Kasumi-1 (cell line): ENCODE data around the gene TANGO2.

Source experiments
- DNase-seq, 2 experiments: peaks; one replicate each; lab custom pipeline; 2025; lab: John Stamatoyannopoulos, UW

TANGO2 gene

DNA sequence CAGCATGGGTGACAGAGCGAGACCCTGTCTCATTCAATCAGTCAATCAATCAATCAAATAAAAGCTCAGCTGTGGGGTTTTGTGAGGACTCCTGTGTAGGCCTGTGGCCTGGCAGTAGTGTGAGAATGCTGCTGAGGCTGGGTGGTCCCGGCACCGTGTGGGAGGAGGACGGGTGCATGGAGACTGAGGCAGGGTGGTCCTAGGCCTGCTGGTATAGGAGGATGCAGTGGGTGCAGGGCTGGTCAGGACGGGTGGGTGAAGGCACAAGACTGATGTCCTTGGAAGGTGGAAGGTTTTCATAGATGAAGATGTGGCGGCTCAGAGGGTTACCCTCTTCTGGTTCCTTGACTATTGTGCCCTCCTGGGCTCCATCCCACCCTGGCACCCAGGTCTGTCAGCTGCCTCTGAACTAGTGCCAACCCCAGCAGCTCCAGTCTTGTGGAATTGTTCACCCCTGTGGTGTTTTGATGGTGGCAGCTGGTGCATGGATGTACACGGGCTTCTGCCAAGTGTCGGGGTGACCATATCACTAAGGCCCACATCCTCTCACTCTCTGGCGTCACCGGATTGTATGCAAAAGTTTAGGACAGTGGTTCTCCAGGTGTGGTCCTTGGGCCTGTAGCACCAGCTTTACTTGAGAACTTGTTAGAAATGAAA is 23.7 kb downstream of the TANGO2 start:
- no peak for DNase-seq

DNA sequence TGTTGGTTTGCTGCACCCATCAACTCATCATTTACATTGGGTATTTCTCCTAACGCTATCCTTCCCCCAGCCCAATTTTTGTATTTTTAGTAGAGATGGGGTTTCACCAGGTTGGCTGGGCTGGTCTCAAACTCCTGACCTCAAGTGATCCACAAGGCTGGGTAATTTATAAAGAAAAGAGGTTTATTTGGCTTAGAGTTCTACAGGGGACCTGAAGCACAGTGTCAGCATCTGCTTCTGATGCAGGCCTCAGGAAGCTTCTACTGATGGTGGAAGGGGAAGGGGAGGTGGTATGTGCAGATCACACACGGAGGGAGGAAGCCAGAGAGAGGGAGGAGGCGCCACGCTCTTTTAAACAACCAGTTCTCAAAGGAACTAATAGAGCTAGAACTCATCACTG is 25.8 kb downstream of the TANGO2 start:
- DNase-seq, result no peak

DNA sequence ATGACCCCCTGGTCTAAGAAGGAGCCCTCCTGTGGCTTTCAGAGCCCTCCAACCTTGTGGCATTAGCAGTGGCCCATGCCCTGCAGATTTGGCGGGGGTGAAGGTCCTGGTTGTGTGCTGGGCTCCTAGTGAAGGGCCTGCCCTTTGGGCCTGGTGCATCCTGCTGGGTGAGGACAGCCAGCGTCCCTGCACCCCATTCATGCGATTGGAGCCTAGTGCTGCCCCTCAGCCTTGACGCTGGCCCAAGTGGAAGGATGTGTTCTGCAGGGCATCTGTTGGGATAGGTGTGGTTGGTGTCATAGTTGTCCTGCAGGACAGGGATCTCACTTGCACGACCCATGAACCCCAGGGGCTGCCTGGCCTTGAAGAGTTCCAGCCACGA is 31.0 kb downstream of the TANGO2 start:
- no peak for DNase-seq

DNA sequence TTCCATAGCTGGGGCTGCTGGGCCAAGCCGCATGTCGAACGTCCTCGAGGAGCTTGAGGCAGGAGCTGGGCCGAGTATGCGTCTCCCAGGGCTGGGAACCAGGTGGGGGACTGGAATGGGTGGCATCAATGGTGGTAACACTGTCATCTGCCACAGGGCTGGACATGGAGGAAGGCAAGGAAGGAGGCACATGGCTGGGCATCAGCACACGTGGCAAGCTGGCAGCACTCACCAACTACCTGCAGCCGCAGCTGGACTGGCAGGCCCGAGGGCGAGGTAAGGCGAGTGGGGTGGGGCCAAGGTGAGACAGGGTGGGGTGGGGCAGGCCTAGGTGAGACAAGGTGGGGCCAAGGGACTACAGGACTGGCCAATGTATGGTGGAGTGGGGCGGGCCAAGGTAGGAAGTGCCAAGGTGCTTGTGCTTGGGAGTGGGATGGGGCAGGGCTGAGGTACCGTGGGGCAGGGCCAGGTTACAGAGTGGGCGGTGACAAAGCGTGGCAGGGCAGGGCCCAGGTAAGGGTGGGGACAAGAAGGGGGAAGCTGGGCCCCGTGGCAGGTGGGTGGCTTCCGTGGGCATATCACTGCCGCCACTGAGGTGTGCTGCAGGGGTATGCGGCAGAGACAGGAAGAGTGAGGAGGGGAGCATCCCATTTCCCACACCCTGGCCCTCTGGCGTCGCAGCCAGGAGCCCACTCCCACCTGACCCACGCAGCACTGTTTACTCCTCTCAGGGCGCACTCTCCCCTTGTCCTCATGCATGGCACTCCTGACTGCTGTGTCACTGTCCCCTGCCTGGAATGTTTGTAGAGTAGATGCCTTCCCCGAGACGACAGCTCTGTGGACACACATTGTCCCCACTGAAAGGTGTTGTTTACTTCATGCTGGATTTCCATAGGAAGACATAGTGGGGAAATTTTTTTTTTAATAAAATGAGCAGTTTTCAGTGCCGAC is 31.7 kb downstream of the TANGO2 start:
- DNase-seq, result no peak

DNA sequence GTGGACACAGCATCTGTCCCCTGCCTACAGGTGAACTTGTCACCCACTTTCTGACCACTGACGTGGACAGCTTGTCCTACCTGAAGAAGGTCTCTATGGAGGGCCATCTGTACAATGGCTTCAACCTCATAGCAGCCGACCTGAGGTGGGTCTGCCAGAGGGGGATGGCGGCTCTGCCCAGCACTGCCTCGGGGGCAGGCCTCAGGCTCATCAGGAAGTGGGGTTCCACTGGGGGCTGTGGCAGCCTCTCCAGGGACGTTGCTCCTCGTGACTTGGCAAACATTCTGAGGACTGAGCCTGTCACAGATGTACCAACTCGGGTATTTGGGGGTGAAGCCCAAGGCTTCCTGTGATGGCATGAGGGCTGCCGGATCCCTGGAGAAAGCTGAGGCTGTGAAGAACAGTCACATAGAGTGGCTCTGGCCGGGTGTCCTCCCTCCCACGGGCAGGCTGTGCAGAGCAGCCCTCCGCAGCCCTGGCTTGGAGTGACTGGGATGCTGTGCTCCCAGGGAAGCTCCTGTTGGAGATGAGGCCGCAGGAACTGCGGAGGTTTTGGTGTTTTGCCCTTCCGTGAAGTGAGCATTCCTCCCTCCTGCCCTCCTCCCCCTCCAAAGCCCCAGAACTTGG is 32.6 kb downstream of the TANGO2 start:
- no peak for DNase-seq

DNA sequence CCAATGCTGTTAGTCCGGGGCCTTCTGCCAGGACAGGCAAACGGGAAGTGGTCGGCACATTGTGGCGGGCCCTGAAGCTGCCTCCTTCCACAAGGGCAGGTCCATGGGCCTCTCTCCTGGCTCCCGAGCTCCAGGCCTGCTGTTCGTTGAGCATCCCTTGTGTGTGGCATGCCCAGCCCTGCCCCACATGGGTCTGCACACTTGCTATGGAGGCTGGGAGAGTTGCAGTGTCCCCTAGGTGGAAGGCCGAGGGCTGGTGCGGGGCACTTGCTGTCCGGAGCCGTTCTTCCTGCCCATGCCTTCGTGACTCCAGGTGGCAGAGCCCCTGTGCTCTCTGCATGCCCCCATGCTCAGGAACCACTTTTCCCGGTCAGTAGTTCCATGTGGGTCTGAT is 33.1 kb downstream of the TANGO2 start:
- no peak for DNase-seq

DNA sequence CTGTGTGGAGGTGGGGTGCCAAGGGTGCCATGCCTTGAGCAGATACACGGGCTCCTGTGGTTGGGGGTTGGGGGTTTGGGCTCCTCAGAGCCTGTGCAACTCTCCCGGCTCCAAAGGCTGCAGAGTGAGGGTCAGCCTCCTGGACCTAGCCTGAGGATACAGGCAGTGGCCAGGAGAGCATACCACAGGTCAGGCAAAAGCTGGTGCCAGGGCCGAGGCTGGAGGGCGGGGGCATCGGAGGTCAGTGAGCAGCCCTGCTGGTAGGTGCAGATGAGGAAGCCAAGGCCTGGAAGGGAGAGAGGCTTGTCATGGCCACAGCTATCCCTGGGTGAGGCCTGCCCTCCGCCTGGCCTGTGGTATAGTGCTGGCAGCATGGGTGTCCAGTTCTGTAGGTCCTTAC is 33.6 kb downstream of the TANGO2 start:
- no peak for DNase-seq

DNA sequence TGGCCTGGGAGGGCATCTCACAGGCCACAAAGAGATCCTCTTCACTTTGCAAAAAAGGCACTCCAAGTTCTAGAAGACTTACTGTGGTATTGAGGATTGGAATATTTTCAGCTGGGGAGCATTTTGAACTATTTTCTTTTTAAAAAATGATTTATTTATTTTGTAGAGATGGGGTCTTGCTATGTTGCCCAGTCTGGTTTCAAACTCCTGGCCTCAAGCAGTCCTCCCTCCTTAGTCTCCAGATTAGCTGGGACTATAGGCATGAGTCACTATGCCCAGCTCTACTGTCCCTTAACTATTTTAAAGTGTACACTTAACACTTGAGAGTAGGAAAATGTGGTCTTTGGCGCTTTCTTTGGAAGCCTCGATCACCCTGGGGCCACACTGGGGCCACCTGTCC is 34.2 kb downstream of the TANGO2 start:
- no peak for DNase-seq

DNA sequence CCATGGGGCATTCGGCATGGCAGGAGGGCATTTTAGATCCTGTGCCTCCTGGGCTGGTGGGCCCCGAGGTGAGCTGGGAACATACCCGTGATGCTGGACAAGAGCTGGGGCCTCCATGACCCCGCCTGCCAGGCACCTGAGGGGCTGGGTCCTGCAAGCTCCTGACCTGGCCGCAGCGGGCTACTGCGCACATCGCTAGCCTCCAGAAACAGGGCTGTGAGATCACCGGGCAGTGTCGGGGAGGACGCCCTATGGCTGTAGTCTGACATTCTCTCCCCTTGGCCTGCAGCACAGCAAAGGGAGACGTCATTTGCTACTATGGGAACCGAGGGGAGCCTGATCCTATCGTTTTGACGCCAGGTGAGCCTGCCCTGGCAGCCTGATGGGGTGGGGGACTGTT is 34.7 kb downstream of the TANGO2 start:
- no peak for DNase-seq

DNA sequence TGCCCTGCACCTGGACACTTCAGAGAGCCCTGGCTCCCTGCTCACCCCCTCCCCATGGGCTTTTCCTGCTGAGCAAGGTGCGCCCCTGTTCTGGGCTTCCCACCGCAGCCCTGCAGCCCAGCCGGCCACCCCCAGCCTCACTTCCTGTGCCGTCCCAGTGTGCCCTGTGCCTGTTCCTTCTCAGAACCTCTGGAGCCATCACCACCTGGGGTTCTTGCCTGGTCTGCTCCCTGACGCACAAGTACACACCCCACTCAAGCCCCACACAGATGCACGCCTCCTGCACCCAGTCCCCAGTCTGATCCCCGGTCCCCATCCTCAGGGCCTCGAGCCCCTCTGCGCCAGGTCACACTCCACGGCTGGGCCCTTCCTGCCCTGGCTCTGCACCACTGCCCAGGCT is 35.3 kb downstream of the TANGO2 start:
- no peak for DNase-seq

DNA sequence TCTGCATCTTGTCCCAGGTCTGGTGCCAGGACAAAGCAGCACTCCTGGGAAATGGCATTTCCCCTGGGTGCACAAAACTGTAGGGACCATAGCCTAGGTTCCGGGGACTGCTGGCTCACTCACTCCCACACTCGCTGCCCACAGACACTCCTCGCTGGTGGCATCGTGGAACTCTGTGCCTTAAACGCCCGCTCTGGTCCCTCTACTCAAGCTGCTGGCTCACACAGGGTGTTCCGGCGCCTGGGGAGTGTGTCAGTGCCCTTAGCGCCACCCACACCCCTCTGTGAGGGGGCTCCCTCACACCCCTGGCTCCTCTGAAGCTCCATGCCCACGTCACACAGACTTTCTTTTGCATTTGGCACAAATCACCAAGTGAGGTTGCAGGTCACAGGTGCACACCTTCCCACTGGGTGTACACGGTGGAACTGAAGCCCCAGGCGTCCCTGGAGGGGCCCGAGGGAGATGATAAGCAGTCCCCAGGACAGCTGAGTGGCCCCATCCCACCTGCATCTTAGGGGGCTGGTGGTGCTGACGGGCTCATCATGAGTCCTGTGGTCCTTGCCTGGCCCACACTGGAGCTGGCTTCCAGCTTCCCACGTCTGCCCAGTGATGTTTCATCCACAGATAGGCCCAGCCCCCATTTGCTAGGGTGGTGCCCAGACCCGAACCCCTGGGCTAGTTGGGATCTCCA is 35.9 kb downstream of the TANGO2 start:
- no peak for DNase-seq

DNA sequence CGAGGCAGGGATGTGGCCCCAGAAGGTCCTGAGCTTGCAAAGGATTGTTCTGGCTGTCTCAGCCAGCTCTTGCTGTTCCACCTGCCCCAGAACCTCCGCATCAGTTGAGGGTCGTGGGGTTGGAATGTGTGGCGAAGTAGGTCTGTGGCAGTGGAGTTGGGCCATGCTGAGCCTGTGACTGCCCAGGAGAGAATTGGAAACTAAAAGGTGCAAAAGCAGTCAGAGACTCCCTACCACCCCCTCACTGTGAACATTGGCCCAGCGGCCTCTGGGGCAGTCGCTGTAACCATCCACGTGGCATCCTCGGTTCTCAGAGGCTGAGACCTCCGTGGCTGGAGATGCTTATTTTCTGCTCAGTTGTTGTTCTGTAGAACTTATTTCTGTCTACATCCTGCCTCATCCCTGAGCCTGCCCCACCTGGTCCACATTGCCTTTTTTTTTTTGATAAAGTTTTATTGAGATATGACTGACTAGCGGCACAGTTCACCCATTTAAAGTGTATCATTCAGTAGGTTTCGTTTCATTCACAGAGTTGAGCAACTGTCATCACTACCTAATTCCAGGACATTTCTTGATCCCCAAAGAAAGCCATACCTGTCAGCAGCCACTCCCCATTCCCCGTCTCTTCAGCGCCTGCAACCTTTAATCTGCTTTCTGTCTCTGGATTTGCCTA is 36.8 kb downstream of the TANGO2 start:
- DNase-seq, result no peak

DNA sequence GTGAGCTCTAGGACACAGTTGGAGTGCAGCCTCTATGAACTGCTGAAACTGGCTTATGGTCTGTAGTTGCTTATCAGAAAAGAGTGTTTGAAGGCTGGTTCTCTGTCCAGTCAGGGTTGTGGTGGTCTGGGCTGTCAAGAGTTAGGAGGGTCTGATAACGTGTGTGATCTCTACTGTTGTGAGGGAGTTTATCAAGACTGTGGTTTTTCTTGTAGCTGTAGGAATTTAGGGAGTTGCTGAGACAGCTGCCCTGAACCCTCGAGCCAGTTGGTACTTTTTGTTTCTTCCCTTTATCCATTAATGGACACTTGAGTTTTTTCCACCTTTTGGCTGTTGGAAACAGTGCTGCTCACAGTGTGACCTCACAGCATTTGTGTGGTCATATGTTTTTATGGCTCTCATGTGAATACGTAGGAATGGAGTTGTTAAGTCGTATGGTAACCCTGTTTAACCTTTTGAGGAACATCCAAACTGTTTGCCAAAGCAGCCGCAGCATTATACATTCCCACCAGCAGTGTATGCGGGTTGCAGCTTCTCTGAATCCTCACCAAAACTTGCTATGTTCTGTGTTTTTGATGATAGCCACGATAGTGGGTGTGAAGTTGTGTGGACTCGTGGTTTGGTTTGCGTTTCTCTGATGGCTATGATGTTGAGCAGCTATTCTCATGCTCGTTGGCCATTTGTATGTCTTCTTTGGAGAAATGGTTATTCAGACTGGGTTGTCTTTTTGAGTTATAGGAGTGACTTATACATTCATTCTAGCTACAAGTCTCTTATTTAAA is 38.3 kb downstream of the TANGO2 start:
- no peak for DNase-seq

DNA sequence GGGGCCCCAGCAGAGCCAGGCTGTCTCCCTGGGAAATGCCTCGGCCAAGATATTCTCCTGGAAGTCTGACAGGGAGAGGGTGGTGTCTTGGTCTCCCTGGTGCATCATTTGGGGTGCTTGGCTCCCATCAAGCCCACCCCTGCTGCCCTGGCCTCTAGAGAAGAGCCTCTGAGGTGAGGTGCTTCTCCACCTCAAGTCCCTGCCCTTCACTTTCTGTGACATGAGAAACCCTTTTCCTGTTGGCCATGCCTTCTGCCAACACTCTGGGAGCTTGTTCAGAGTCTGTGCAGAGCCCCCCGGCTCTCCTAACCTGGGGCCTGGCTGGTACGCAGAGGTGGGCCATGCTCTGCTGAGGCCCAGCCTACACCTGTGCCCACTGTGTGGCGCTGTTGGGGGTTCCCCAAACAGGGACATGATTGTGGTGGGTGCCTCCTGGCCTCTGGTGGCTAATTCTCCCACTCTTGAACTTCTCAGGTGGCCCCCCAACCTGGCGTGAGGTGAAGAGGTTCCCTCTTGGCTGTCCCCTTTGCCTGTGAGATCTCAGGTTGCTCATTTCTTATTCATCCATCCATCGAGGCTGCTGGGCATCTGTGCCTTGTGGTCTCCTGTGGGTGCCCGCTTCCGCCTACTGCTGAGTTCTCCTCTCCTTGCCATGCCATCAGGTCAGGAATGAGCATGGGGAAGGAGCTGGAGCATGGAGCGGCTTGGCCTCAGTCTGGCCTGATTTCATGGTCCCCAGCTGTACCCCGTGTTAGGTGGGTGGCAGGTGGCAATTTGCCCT is 40.0 kb downstream of the TANGO2 start:
- no peak for DNase-seq

DNA sequence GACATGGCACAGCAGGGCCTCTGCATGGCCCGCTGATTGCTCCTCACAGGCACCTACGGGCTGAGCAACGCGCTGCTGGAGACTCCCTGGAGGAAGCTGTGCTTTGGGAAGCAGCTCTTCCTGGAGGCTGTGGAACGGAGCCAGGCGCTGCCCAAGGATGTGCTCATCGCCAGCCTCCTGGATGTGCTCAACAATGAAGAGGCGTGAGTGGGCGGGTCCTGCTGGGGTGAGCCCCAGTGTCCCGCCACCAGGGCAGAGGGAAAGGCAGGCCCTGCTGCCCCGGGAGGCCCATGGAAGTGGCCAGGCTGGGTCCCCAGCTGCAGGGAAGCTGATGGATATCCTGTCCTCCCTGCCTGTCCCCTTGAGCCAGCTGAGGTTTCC is 40.6 kb downstream of the TANGO2 start:
- no peak for DNase-seq

DNA sequence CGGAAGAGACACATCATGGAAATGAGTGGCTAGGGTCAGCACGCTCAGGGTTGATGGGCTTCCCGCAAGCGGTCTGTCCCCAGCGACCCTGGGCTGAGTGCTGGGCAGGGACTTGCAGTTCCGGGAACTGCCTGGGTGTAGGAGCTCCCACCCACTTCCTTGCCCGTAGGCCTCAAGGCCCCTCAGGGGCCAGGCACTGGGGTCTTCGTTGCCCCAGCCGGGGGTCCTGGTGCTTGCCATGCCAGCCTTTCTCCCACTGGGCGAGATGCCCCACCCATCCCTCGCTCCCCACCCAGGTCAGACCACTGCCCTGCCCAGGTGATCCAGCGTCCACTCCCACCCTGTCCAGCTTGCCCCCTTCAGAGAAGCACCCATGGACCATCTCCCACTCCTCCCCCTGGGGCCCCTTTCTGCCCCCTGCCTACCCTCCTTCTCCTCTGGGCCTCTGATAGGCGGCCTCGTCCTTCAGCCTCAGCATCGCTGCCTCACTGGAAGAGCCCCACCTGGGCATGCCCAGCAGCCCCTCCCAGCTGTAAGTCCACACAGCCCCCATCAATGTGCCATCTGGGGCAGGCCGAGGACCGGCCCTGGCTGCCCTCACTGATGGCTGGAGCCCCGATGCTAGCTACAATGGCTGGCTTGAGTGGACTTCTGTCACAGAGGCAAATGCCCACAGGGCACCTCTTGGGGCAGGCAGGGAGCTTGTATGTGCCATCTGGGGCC is 41.3 kb downstream of the TANGO2 start:
- no peak for DNase-seq

DNA sequence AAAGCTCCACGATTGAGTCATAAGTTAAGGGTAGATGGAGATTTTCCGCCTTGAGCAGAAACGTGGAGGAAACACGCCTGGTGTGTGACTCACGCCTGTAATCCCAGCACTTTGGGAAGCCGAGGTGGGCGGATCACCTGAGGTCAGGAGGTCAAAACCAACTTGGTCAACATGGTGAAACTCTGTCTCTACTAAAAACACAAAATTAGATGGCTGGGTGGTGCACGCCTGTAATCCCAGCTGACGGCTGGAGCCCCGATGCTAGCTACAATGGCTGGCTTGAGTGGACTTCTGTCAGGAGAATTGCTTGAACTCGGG is 41.8 kb downstream of the TANGO2 start:
- DNase-seq, result no peak

DNA sequence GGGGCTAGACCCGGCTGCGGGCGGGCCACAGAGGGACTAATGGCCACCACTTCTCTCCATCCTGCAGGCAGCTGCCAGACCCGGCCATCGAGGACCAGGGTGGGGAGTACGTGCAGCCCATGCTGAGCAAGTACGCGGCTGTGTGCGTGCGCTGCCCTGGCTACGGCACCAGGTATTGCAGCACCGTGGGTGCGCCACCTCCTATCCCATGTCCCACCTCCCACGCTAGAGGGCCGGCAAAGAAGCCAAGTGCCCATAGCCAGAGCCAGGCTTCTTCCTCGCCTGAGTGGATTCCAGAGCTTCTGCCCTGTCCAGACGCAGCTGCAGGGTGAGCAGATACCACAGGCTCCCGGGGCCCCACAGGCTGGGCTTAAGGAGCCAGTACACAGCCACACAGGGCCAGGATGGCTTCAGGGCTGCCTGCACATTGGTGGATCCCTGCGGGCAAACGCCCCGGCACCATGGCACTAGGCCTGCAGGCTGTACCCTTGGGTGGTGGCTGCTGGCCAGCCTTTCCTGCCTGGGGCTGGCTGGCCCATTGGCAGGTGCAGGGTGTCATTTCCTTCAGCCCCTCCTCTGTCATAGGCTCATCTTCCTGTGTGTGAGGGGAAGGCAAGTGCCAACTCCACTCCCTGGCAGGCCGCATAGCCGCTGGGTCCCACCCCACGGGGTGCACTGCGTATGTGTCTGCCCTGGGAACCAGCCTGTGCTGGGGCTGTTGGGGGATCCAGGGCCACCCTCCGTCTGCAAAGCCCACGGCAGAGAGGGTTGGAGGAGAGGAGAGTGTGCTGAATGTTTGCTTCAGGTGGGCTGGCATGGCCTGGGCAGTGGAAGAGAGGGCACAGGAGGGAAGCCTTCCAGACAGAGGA is 42.6 kb downstream of the TANGO2 start:
- DNase-seq, result no peak

DNA sequence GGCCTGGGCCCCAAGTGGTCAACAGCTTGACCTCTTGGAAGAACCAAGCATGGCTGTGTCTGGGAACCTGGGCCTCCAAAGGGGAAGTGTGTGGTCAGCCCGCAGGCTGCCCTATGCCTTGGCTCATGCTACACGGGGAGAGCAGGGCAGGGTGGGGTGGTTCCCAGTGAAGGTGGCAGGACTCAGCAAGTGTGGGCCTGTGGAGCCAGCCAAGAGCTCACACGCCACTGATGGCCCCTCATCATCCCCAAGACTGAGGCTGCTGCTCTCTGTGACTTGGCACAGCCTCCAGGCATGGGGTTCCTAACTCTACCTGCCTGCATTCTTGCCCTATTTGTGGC is 43.2 kb downstream of the TANGO2 start:
- no peak for DNase-seq
